WTC11 (cell line): ENCODE results near the gene MERTK.
"Not testable (repeated sequence)": the region's sequence is repeated elsewhere in the genome, so short reads cannot be mapped to it uniquely, and the experiment has no call there.

Experiments used
- CDX4 ChIP-seq: fragments of 250-450 bp; sonication (Bioruptor Pico); IDR thresholded peaks from 2 replicates; pipeline ENCODE4 v1.9.0; 2021; ENCODE audit warnings: moderate library complexity, mild to moderate bottlenecking, inconsistent platforms, borderline replicate concordance
- CREB1 ChIP-seq: sonication (generic); formaldehyde crosslinking; IDR thresholded peaks from 2 replicates; pipeline ENCODE4 v1.8.0; 2023; ENCODE audit warnings: mild to moderate bottlenecking, missing genetic modification reagents
- KAT7 ChIP-seq: sonication (generic); formaldehyde crosslinking; IDR thresholded peaks from 2 replicates; pipeline ENCODE4 v1.8.1; 2023; ENCODE audit warnings: missing genetic modification reagents, mild to moderate bottlenecking, borderline replicate concordance
- TEAD4 ChIP-seq: sonication (generic); formaldehyde crosslinking; IDR thresholded peaks from 2 replicates; pipeline ENCODE4 v1.8.0; 2022; ENCODE audit warnings: mild to moderate bottlenecking, missing genetic modification reagents
- ZBTB21 ChIP-seq: sonication (generic); formaldehyde crosslinking; IDR thresholded peaks from 2 replicates; pipeline ENCODE4 v1.8.1; 2023; ENCODE audit warnings: mild to moderate bottlenecking, missing genetic modification reagents, borderline replicate concordance
- TF ChIP-seq, protein P1 (sequence below): fragments of 200-600 bp; IDR thresholded peaks from 2 replicates; pipeline ENCODE4 v1.8.0; 2022; ENCODE audit warnings: antibody characterized with exemption

GRCh38 chr2:112069794-112070193 is 171.4 kb downstream of the MERTK start:
- TF ChIP-seq CDX4 (CRISPR knock-in tag); TEAD4 (CRISPR knock-in tag); KAT7; ZBTB21; CREB1: not testable (repeated sequence)
- TF ChIP-seq, protein P1, sequence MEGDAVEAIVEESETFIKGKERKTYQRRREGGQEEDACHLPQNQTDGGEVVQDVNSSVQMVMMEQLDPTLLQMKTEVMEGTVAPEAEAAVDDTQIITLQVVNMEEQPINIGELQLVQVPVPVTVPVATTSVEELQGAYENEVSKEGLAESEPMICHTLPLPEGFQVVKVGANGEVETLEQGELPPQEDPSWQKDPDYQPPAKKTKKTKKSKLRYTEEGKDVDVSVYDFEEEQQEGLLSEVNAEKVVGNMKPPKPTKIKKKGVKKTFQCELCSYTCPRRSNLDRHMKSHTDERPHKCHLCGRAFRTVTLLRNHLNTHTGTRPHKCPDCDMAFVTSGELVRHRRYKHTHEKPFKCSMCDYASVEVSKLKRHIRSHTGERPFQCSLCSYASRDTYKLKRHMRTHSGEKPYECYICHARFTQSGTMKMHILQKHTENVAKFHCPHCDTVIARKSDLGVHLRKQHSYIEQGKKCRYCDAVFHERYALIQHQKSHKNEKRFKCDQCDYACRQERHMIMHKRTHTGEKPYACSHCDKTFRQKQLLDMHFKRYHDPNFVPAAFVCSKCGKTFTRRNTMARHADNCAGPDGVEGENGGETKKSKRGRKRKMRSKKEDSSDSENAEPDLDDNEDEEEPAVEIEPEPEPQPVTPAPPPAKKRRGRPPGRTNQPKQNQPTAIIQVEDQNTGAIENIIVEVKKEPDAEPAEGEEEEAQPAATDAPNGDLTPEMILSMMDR: not testable (repeated sequence)
